Parathyroid adenoma (tissue), 2 donors: ENCODE results near the gene MARK4.
"Not testable (repeated sequence)": the region's sequence is repeated elsewhere in the genome, so short reads cannot be mapped to it uniquely, and the experiment has no call there.

Source experiments
- H2AFZ ChIP-seq: fragments of 300-600 bp; sonication (generic); one replicate; pipeline ENCODE4 v1.7.0; 2017; ENCODE audit warnings: antibody characterized with exemption, mild to moderate bottlenecking
- H3K27ac ChIP-seq: fragments of 300-600 bp; sonication (generic); one replicate; pipeline ENCODE4 v1.7.0; 2017
- H3K27me3 ChIP-seq: fragments of 300-600 bp; sonication (generic); one replicate; pipeline ENCODE4 v1.7.0; 2017; ENCODE audit warnings: low read length; ENCODE audit not compliant: control insufficient read depth, insufficient read depth
- H3K36me3 ChIP-seq: fragments of 300-600 bp; sonication (generic); one replicate; pipeline ENCODE4 v1.7.0; 2017; ENCODE audit warnings: low read length; ENCODE audit not compliant: control insufficient read depth, insufficient read depth
- H3K4me1 ChIP-seq: fragments of 300-600 bp; sonication (generic); one replicate; pipeline ENCODE4 v1.7.0; 2017; ENCODE audit warnings: control low read depth
- H3K4me2 ChIP-seq: fragments of 300-600 bp; sonication (generic); one replicate; pipeline ENCODE4 v1.7.0; 2017; ENCODE audit warnings: low read length
- H3K4me3 ChIP-seq: fragments of 300-600 bp; sonication (generic); one replicate; pipeline ENCODE4 v1.7.0; 2017; ENCODE audit warnings: low read depth, low read length
- H3K79me2 ChIP-seq: fragments of 300-600 bp; sonication (generic); one replicate; pipeline ENCODE4 v1.7.0; 2017; ENCODE audit warnings: control low read depth
- H3K9ac ChIP-seq: fragments of 300-600 bp; sonication (generic); one replicate; pipeline ENCODE4 v1.7.0; 2017; ENCODE audit warnings: mild to moderate bottlenecking
- H3K9me3 ChIP-seq: fragments of 300-600 bp; sonication (generic); one replicate; pipeline ENCODE4 v1.7.0; 2017; ENCODE audit warnings: low read length; ENCODE audit not compliant: control insufficient read depth
- CTCF ChIP-seq: fragments of 300-600 bp; sonication (generic); IDR thresholded peaks from one replicate; pipeline ENCODE4 v1.7.0; 2017; ENCODE audit warnings: antibody characterized with exemption, mild to moderate bottlenecking
- donor health status: primary hyperparathyroidism.

The MARK4 gene

GRCh38 chr19:45311621-45312020 is 60.5 kb downstream of the MARK4 start:
- H3K4me3 ChIP-seq = no peak overlapping the region
- no peaks in the 10 kb centered on the region for H3K27me3 ChIP-seq
- no peaks in the 10 kb centered on the region for H3K36me3 ChIP-seq
- H3K4me1 ChIP-seq = no peaks in the 10 kb centered on the region
- no peak for TF ChIP-seq CTCF
- H2AFZ ChIP-seq = no peak overlapping the region
- no peak overlapping the region for H3K27ac ChIP-seq
- H3K4me2 ChIP-seq = no peak overlapping the region
- H3K9me3 ChIP-seq = no peaks in the 10 kb centered on the region
- H3K9ac ChIP-seq = no peak overlapping the region
- no peaks in the 10 kb centered on the region for H3K79me2 ChIP-seq

GRCh38 chr19:45312285-45312684 is 61.2 kb downstream of the MARK4 start:
- H3K9me3 ChIP-seq, H3K27ac ChIP-seq, H3K36me3 ChIP-seq, H3K27me3 ChIP-seq, H3K4me1 ChIP-seq, H3K4me3 ChIP-seq, H3K4me2 ChIP-seq, H3K79me2 ChIP-seq, H2AFZ ChIP-seq, H3K9ac ChIP-seq: not testable (repeated sequence)

- no peak overlapping the region for H3K27ac ChIP-seq
- no peak overlapping the region for H3K4me3 ChIP-seq
- H2AFZ ChIP-seq = no peak overlapping the region
- H3K79me2 ChIP-seq = no peaks in the 10 kb centered on the region
- H3K36me3 ChIP-seq = no peaks in the 10 kb centered on the region
- TF ChIP-seq CTCF = no peak
- H3K9me3 ChIP-seq = no peaks in the 10 kb centered on the region
- no peaks in the 10 kb centered on the region for H3K4me1 ChIP-seq
- H3K9ac ChIP-seq = no peak overlapping the region
- no peaks in the 10 kb centered on the region for H3K27me3 ChIP-seq
- no peak overlapping the region for H3K4me2 ChIP-seq
These were observed 63.7 kb downstream of the MARK4 start for GRCh38 chr19:45314708-45315245.

GRCh38 chr19:45315304-45315703 is 64.2 kb downstream of the MARK4 start:
- no peak for TF ChIP-seq CTCF
- Histone ChIP-seq H3K4me1 (no peaks in the 10 kb centered on the region), H3K4me3 (no peak overlapping the region), H3K4me2 (no peak overlapping the region), H3K27ac (no peak overlapping the region), H2AFZ (no peak overlapping the region), H3K27me3 (no peaks in the 10 kb centered on the region), H3K79me2 (no peaks in the 10 kb centered on the region), H3K9me3 (no peaks in the 10 kb centered on the region), H3K9ac (no peak overlapping the region), H3K36me3 (no peaks in the 10 kb centered on the region)

- Histone ChIP-seq H3K9me3 (no peaks in the 10 kb centered on the region), H3K27ac (no peak overlapping the region), H3K79me2 (no peaks in the 10 kb centered on the region), H3K4me1 (no peaks in the 10 kb centered on the region), H3K4me2 (no peak overlapping the region), H3K36me3 (no peaks in the 10 kb centered on the region), H3K4me3 (no peak overlapping the region), H2AFZ (no peak overlapping the region), H3K9ac (no peak overlapping the region), H3K27me3 (no peaks in the 10 kb centered on the region)
- no peak for TF ChIP-seq CTCF
These were observed 70.1 kb downstream of the MARK4 start for GRCh38 chr19:45320997-45321775.
